Stimulated activated CD8-positive, alpha-beta memory T cell treated with anti-CD3 and anti-CD28 coated beads, Interleukin-7, amount 100 ng/mL, for 48 hours (primary cell): Measurements from ENCODE around the gene LTC4S.

Source experiments
- DNase-seq, 2 donors: peaks; one replicate each; pipeline ENCODE4 v3.0.0-alpha.2; 2020; ENCODE audit warnings: low read depth in 1 of 2; ENCODE audit errors: extremely low read depth in 1 of 2

The LTC4S gene

GRCh38 chr5:179840766-179841165 is 47.0 kb downstream of the LTC4S start:
- no peak for DNase-seq

- DNase-seq = no peak
Observed at GRCh38 chr5:179841621-179842020, 47.8 kb downstream of the LTC4S start.
